Nephron (organoid): Measurements from ENCODE around the gene ZCCHC3.

Source experiments
- H3K27ac Mint-ChIP-seq, 3 experiments: 2 replicates each; pipeline ENCODE4 v1.8.0; 2020; ENCODE audit warnings: mixed read lengths in 3 of 3, mild to moderate bottlenecking in 2 of 3, moderate library complexity in 1 of 3
- H3K27me3 Mint-ChIP-seq: 2 replicates; pipeline ENCODE4 v1.8.0; 2021; ENCODE audit warnings: low read depth, mild to moderate bottlenecking, moderate library complexity, mixed read lengths
- H3K36me3 Mint-ChIP-seq: 2 replicates; pipeline ENCODE4 v1.8.0; 2020; ENCODE audit warnings: low read depth, mixed read lengths
- H3K4me1 Mint-ChIP-seq: 2 replicates; pipeline ENCODE4 v1.8.0; 2020; ENCODE audit warnings: mixed read lengths
- H3K4me3 Mint-ChIP-seq, 3 experiments: 2 replicates each; pipeline ENCODE4 v1.8.0; 2020; ENCODE audit warnings: mild to moderate bottlenecking in 3 of 3, mixed read lengths in 3 of 3, moderate library complexity in 2 of 3
- H3K9me3 Mint-ChIP-seq: 2 replicates; pipeline ENCODE4 v1.8.0; 2020; ENCODE audit warnings: mixed read lengths
- TF ChIP-seq, protein P1 (sequence below), 3 experiments: fragments of 200-600 bp; sonication (generic); IDR thresholded peaks; one replicate each; pipeline ENCODE4 v1.5.0; 2021; ENCODE audit warnings: antibody characterized with exemption in 3 of 3; ENCODE audit not compliant: unreplicated experiment in 3 of 3

Gene ZCCHC3

DNA sequence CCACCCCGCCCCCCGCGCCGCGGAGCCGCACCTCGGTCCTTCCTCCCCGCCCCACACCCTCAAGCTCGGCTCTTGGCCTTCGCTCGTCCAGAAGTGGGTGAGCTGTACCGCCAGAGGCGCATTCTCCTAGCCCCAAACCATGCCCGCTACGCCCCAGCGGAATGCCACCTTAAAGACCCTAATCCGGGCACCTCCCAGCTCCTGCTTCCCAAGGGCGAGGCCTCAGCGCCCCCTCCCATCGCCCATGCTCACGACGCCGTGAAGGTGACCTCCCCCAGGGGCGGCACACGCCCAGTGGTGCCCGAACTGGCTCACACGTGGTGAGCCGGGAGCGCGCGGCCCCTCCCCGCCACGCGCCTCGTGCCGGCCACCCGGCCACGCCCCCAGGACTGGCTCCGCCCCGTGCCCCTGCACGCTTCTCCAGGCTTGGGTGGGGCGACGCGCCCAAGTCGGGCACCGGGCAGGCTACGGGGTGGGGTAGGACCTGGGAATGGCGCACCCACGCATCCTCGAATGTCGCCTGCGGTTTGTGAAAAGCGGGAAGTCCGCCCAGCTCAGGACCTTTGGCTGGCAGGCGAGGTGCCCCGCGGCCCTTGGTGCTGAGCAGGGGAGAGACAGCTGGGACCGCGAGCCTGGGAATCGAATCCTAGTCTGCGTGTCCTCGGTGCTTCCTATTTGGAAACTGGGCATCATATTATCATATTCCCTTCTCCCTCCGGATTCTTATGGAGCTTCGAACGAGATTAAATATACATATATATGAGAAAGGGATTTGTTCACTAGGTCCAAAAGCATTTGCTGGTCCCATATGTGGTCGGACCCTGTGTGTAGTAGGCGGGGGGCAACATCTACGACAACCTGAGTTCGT, 27.0 kb downstream of the ZCCHC3 start:
- peaks cover 32% of the 10 kb centered on the region for H3K36me3 Mint-ChIP-seq
- H3K27ac Mint-ChIP-seq = peak overlapping the region; percentile 98 to 99 (median 99)
- H3K9me3 Mint-ChIP-seq = no peaks in the 10 kb centered on the region
- peak overlapping the region; percentile 93 to 97 (median 97) for H3K4me3 Mint-ChIP-seq
- TF ChIP-seq, protein P1, sequence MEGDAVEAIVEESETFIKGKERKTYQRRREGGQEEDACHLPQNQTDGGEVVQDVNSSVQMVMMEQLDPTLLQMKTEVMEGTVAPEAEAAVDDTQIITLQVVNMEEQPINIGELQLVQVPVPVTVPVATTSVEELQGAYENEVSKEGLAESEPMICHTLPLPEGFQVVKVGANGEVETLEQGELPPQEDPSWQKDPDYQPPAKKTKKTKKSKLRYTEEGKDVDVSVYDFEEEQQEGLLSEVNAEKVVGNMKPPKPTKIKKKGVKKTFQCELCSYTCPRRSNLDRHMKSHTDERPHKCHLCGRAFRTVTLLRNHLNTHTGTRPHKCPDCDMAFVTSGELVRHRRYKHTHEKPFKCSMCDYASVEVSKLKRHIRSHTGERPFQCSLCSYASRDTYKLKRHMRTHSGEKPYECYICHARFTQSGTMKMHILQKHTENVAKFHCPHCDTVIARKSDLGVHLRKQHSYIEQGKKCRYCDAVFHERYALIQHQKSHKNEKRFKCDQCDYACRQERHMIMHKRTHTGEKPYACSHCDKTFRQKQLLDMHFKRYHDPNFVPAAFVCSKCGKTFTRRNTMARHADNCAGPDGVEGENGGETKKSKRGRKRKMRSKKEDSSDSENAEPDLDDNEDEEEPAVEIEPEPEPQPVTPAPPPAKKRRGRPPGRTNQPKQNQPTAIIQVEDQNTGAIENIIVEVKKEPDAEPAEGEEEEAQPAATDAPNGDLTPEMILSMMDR (IDR thresholded peaks at IDR 0.05; ENCODE audit: unreplicated experiment in 3 of 3) = peak in 2 of 3 experiments; percentile 35 to 36
- peaks cover 27% of the 10 kb centered on the region for H3K4me1 Mint-ChIP-seq
- H3K27me3 Mint-ChIP-seq = no peaks in the 10 kb centered on the region

DNA sequence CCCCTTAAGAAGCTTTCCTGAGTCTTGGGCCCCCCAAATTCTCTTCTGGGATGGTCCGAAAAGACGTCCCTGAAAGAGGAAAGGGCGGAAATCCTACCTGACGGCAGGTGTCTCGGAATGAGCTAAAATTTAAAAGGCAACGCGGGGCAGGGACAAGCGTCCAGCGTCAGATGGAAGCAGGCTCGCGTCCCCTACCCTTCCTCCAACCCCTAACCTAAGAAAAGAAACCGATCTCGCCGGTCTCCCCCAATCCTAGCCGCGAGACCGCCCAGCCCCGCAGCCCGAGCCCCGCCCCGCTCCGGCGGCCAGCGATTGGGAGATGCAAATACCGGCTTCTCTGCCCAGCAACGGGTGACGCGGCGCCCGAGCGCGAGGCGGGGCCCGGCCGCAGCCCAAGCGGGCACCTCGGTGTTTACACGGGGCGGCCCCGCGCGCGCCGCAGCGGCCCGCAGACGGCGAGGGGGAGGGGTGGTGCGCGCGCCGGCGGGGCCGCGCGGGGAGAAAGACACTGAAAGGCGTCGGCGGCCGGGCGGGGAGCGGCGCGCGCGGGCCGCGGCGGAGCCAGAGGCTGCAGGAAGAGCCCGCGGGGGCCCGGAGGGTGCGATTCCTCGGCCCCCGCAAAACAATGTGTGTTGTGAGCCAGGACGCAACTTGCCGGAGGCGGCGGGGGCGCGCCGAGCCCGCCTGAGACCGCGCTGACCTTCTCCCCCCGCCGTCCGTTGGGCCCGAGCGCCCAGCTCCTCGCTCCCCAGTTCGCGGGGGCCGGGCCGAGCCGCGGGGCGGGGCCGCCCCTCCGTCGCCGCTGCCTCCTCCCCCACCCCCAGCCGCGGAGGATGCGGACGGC, 27.9 kb downstream of the ZCCHC3 start, which contains the start of gene SOX12:
Gene SOX12 (plus strand): TSS at position 508 of the 844 bp plus-strand sequence. CDS start 373 bp downstream, outside the sequence.
- peaks cover 35% of the 10 kb centered on the region for H3K4me1 Mint-ChIP-seq
- H3K4me3 Mint-ChIP-seq = peak within 1 kb of the TSS; percentile 95 to 97 (median 97)
- peaks cover 30% of the 10 kb centered on the region for H3K36me3 Mint-ChIP-seq
- H3K27me3 Mint-ChIP-seq = no peaks in the 10 kb centered on the region
- no peaks in the 10 kb centered on the region for H3K9me3 Mint-ChIP-seq
- TF ChIP-seq, protein P1 (IDR thresholded peaks at IDR 0.05; ENCODE audit: unreplicated experiment in 3 of 3) = no peak
- H3K27ac Mint-ChIP-seq = peak within 1 kb of the TSS; percentile 98 to 99 (median 99)

DNA sequence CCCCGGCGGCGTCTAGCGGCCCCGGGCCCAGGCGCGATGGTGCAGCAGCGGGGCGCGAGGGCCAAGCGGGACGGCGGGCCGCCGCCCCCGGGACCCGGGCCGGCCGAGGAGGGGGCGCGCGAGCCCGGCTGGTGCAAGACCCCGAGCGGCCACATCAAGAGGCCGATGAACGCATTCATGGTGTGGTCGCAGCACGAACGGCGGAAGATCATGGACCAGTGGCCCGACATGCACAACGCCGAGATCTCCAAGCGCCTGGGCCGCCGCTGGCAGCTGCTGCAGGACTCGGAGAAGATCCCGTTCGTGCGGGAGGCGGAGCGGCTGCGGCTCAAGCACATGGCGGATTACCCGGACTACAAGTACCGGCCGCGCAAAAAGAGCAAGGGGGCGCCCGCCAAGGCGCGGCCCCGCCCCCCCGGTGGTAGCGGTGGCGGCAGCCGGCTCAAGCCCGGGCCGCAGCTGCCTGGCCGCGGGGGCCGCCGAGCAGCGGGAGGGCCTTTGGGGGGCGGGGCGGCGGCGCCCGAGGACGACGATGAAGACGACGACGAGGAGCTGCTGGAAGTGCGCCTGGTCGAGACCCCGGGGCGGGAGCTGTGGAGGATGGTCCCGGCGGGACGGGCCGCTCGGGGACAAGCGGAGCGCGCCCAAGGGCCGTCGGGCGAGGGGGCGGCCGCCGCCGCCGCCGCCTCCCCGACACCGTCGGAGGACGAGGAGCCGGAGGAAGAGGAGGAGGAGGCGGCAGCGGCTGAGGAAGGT, 28.7 kb downstream of the ZCCHC3 start:
- TF ChIP-seq, protein P1 (IDR thresholded peaks at IDR 0.05; ENCODE audit: unreplicated experiment in 3 of 3) = no peak
- peak overlapping the region in 2 of 3 experiments; percentile 94 to 95 for H3K27ac Mint-ChIP-seq
- H3K27me3 Mint-ChIP-seq = no peaks in the 10 kb centered on the region
- H3K36me3 Mint-ChIP-seq = peaks cover 29% of the 10 kb centered on the region
- peak overlapping the region; percentile 95 to 96 (median 95) for H3K4me3 Mint-ChIP-seq
- peaks cover 39% of the 10 kb centered on the region for H3K4me1 Mint-ChIP-seq
- H3K9me3 Mint-ChIP-seq = no peaks in the 10 kb centered on the region

DNA sequence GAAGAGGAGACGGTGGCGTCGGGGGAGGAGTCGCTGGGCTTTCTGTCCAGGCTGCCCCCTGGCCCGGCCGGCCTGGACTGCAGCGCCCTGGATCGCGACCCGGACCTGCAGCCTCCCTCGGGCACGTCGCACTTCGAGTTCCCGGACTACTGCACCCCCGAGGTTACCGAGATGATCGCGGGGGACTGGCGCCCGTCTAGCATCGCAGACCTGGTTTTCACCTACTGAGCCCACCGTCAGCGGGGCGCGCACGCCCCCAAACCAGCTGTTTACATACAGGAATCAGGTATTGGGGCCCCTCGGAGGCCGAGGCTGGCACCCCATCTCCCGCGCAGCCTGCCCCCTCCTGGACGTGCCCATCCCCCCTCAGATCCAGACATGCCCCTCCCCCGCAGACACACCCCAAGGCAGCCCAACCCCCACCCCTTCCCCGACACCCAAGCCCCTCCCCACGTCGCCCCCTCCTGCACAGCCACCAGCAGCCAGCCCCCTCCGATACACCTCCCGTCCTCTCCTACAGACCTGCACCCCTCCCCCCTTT, 29.3 kb downstream of the ZCCHC3 start:
- H3K27me3 Mint-ChIP-seq = no peaks in the 10 kb centered on the region
- H3K4me1 Mint-ChIP-seq = peaks cover 39% of the 10 kb centered on the region
- peak overlapping the region; percentile 89 to 96 (median 95) for H3K4me3 Mint-ChIP-seq
- peaks cover 23% of the 10 kb centered on the region for H3K36me3 Mint-ChIP-seq
- peak overlapping the region in 2 of 3 experiments; percentile 85 to 94 for H3K27ac Mint-ChIP-seq
- H3K9me3 Mint-ChIP-seq = no peaks in the 10 kb centered on the region
- TF ChIP-seq, protein P1 (IDR thresholded peaks at IDR 0.05; ENCODE audit: unreplicated experiment in 3 of 3) = no peak
